ENCODE results near the gene PPP1R12B.

- TF ChIP-seq, protein P1, sequence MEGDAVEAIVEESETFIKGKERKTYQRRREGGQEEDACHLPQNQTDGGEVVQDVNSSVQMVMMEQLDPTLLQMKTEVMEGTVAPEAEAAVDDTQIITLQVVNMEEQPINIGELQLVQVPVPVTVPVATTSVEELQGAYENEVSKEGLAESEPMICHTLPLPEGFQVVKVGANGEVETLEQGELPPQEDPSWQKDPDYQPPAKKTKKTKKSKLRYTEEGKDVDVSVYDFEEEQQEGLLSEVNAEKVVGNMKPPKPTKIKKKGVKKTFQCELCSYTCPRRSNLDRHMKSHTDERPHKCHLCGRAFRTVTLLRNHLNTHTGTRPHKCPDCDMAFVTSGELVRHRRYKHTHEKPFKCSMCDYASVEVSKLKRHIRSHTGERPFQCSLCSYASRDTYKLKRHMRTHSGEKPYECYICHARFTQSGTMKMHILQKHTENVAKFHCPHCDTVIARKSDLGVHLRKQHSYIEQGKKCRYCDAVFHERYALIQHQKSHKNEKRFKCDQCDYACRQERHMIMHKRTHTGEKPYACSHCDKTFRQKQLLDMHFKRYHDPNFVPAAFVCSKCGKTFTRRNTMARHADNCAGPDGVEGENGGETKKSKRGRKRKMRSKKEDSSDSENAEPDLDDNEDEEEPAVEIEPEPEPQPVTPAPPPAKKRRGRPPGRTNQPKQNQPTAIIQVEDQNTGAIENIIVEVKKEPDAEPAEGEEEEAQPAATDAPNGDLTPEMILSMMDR (optimal IDR thresholded peaks at IDR 0.05 in 1 of 3, IDR thresholded peaks at IDR 0.05 in 1 of 3, conservative IDR thresholded peaks at IDR 0.05 in 1 of 3; ENCODE audit: extremely low read depth in 1 of 3, insufficient read depth in 2 of 3, low read length in 3 of 3): no peak
- no peak for TF ChIP-seq EZH2 (IDR thresholded peaks at IDR 0.05; ENCODE audit: low read length)
These were observed 228.9 kb downstream of the PPP1R12B start for GRCh38 chr1:202577381-202577780.

All from keratinocyte (primary cell).